ENCODE measurements around the gene PALLD. TPM values are rescaled to one million over a fixed set of nuclear protein-coding genes. Genes with fewer than 3 reads are reported as not detected.

PALLD gene
- total and polyA plus RNA-seq, 2 donors (not counting 3 experiments of a cell fraction or from before 2014, with no cell fraction given), result 13.4 to 48.2 TPM

- intact Hi-C loops (cut with micrococcal nuclease) (no loop called here), dilution Hi-C loops (cut with MboI; ENCODE audit: extremely low pct_ligation_motif_present, low sequenced_read_pairs) (no loop called here)
- ChIA-PET POLR2A (interaction anchor here (0.6 kb wide), 1 partner anchor 445 kb away, joined by 3 read pairs; the partner anchor contains the start of gene CBR4), CTCF (interaction anchor here (1.2 kb wide), 1 partner anchor 14 kb away, joined by 4 read pairs; no protein-coding TSS in a partner anchor)
- Histone ChIP-seq H3K27me3 (ENCODE audit: control insufficient read depth in 2 of 2, insufficient read depth in 2 of 2, low read length in 2 of 2) (no peaks in the 10 kb centered on the region), H3K4me1 (ENCODE audit: control insufficient read depth, extremely low read depth, insufficient read depth, low read length) (peaks cover 42% of the 10 kb centered on the region), H3K9me3 (replicated peaks; ENCODE audit: control insufficient read depth, insufficient read depth, low read length) (no peaks in the 10 kb centered on the region), H4K20me1 (replicated peaks; ENCODE audit: control insufficient read depth, extremely low read depth, insufficient read depth, low read length) (no peaks in the 10 kb centered on the region), H3K27ac (ENCODE audit: insufficient read depth, low read depth, low read length) (no peak overlapping the region), H3K9me1 (replicated peaks; ENCODE audit: control insufficient read depth, extremely low read depth, insufficient read depth, low read length) (no peaks in the 10 kb centered on the region), H3K36me3 (ENCODE audit: control insufficient read depth in 2 of 2, extremely low read depth in 1 of 2, insufficient read depth in 2 of 2, low read length in 2 of 2) (no peaks in the 10 kb centered on the region), H3K79me2 (ENCODE audit: control insufficient read depth, insufficient read depth, low read length) (no peaks in the 10 kb centered on the region), H3K4me3 (replicated peaks in 1 of 3; ENCODE audit: insufficient read depth in 1 of 3, low read depth in 1 of 3, low read length in 3 of 3) (no peak overlapping the region), H3K9ac (replicated peaks; ENCODE audit: extremely low read depth, insufficient read depth, low read length) (no peak overlapping the region), H2AFZ (ENCODE audit: low read depth, low read length) (no peak overlapping the region), H3K4me2 (ENCODE audit: insufficient read depth, low read length) (no peak overlapping the region)
- no TSS peak for BruUV-seq (replicated peaks)
- TF ChIP-seq GATA2 (IDR thresholded peaks at IDR 0.05; ENCODE audit: insufficient read depth, insufficient read length, low read depth, low read length) (no peak), MAX (IDR thresholded peaks at IDR 0.05; ENCODE audit: insufficient read depth, insufficient read length) (no peak), MYC (IDR thresholded peaks at IDR 0.05; ENCODE audit: low read depth, low read length) (no peak), JUN (IDR thresholded peaks at IDR 0.05; ENCODE audit: borderline replicate concordance, insufficient read depth, insufficient read length, low read depth) (no peak), CTCF (IDR thresholded peaks at IDR 0.05; ENCODE audit: extremely low read depth in 1 of 2, insufficient read depth in 1 of 2, low read depth in 1 of 2, low read length in 2 of 2) (no peak), POLR2A (IDR thresholded peaks at IDR 0.05; ENCODE audit: low read depth, low read length) (no peak), EZH2 (IDR thresholded peaks at IDR 0.05; ENCODE audit: borderline replicate concordance, low read depth, low read length, severe bottlenecking) (no peak), POLR2AphosphoS5 (IDR thresholded peaks at IDR 0.05; ENCODE audit: insufficient read depth, low read depth, low read length) (no peak), FOS (IDR thresholded peaks at IDR 0.05; ENCODE audit: borderline replicate concordance, insufficient read depth, low read length) (no peak)
- FAIRE-seq, result no peak
- no peak for DNase-seq (ENCODE audit: low read depth, low spot score)
Observed at GRCh38 chr4:168565130-168565529, 68.3 kb downstream of the PALLD start.

All from endothelial cell of umbilical vein (primary cell).